K562 (cell line): ENCODE data around the gene COPS9. TPM values are rescaled to one million over a fixed set of nuclear protein-coding genes. Genes with fewer than 3 reads are reported as not detected.

ENCODE experiments used
- ATAC-seq: fragments of 200-7000 bp; cut with Tn5 transposase; 3 replicates; pipeline ENCODE4 v1.9.1; 2020; ENCODE audit warnings: moderate library complexity
- BruUV-seq: library from RNA; stranded (reverse); fragments of 400-500 nt; replicated peaks from 2 replicates; lab custom pipeline; 2021; lab: Mats Ljungman, UMichigan
- CTCF ChIA-PET: fragments of 300-600 bp; formaldehyde crosslinking; extraction: SDS; loops from one replicate; lab custom pipeline; 2021; ENCODE audit warnings: low intra/inter-chr PET ratio; lab: Yijun Ruan, JAX
- POLR2A ChIA-PET: fragments of 300-600, 350-650 bp; sonication (Branson Sonifier 250); formaldehyde crosslinking; extraction: SDS; loops from one replicate; lab custom pipeline; 2021; ENCODE audit warnings: antibody characterized with exemption, inconsistent platforms; lab: Yijun Ruan, JAX
- DNase-seq, 4 experiments: peaks; one replicate each; pipeline versions ENCODE4 v3.0.0 to v3.0.0-alpha.2; 2011 to 2018; ENCODE audit warnings: low spot score in 3 of 4, mixed read lengths in 3 of 4; ENCODE audit errors: extremely low read depth in 1 of 4
- FAIRE-seq: peaks from 2 replicates; lab custom pipeline; 2011; peaks lifted over from hg19 to GRCh38; lab: Jason Lieb, UNC
- H2AFZ ChIP-seq: 2 replicates; pipeline ENCODE4 v1.6.0; 2011; ENCODE audit warnings: low read depth, low read length, control low read depth, inconsistent platforms
- H3K27ac ChIP-seq: fragments of 200-600 bp; 3 replicates; pipeline ENCODE4 v1.8.0; 2011; ENCODE audit warnings: low read depth, mild to moderate bottlenecking, control low read depth, inconsistent platforms, low read length, moderate library complexity, mixed read lengths; ENCODE audit errors: extremely low read depth
- H3K27me3 ChIP-seq, 2 experiments: fragments of 300-600 bp in 1 of 2; 2 replicates in 1 of 2; 3 replicates in 1 of 2; pipeline versions ENCODE4 v1.6.0 to v1.8.0; 2011; ENCODE audit warnings: inconsistent platforms in 2 of 2, low read length in 2 of 2, mild to moderate bottlenecking in 1 of 2, mixed read lengths in 1 of 2, moderate library complexity in 1 of 2; ENCODE audit not compliant: control insufficient read depth in 2 of 2, insufficient read depth in 2 of 2
- H3K36me3 ChIP-seq: fragments of 300-600 bp; 3 replicates; pipeline ENCODE4 v1.8.0; 2011; ENCODE audit warnings: mild to moderate bottlenecking, low read length, inconsistent platforms; ENCODE audit not compliant: control insufficient read depth, insufficient read depth
- H3K4me1 ChIP-seq, 2 experiments: fragments of 200-600 bp in 1 of 2; replicated peaks in 1 of 2; 2 replicates in 1 of 2; 3 replicates in 1 of 2; pipeline versions ENCODE4 v1.5.1 to v1.8.0; 2011; ENCODE audit warnings: inconsistent platforms in 2 of 2, low read length in 2 of 2, mild to moderate bottlenecking in 1 of 2, mixed read lengths in 1 of 2, moderate library complexity in 1 of 2; ENCODE audit not compliant: control insufficient read depth in 2 of 2, insufficient read depth in 2 of 2
- H3K4me2 ChIP-seq: 2 replicates; pipeline ENCODE4 v1.6.1; 2011; ENCODE audit warnings: low read length, control low read depth, inconsistent platforms, mixed read lengths; ENCODE audit not compliant: insufficient read depth
- H3K4me3 ChIP-seq: fragments of 200-600 bp; sonication (generic), shearing (Covaris generic); 2 replicates; pipeline ENCODE4 v1.5.1; 2016; ENCODE audit warnings: control low read depth, inconsistent platforms
- H3K79me2 ChIP-seq: fragments of 200-600 bp; 3 replicates; pipeline ENCODE4 v1.8.0; 2011; ENCODE audit warnings: low read length, inconsistent platforms; ENCODE audit not compliant: control insufficient read depth, insufficient read depth
- H3K9ac ChIP-seq, 2 experiments: 2 replicates each; pipeline versions ENCODE4 v1.6.0 to v1.6.1; 2011; ENCODE audit warnings: low read depth in 2 of 2, low read length in 2 of 2, control low read depth in 1 of 2, inconsistent platforms in 1 of 2, mild to moderate bottlenecking in 1 of 2, mixed read lengths in 1 of 2; ENCODE audit not compliant: insufficient read depth in 1 of 2
- H3K9me1 ChIP-seq: one replicate; pipeline ENCODE4 v1.6.0; 2011; ENCODE audit warnings: inconsistent platforms, mild to moderate bottlenecking, low read length, moderate library complexity; ENCODE audit not compliant: control insufficient read depth, insufficient read depth
- H3K9me3 ChIP-seq: replicated peaks from 2 replicates; pipeline ENCODE4 v1.5.1; 2011; ENCODE audit warnings: low read depth, low read length, inconsistent platforms; ENCODE audit not compliant: control insufficient read depth, insufficient read depth
- H4K20me1 ChIP-seq: replicated peaks from 2 replicates; pipeline ENCODE4 v1.6.1; 2011; ENCODE audit warnings: low read length, inconsistent platforms, mixed read lengths; ENCODE audit not compliant: control insufficient read depth, insufficient read depth
- CBX2 ChIP-seq: fragments of 200-600 bp; sonication (generic); IDR thresholded peaks from one replicate; pipeline ENCODE4 v1.6.1; 2012; ENCODE audit warnings: mild to moderate bottlenecking, low read length, inconsistent platforms; ENCODE audit not compliant: insufficient read depth, poor library complexity, severe bottlenecking
- CEBPB ChIP-seq: fragments of 450-650 bp; IDR thresholded peaks from 2 replicates; pipeline ENCODE4 v1.6.1; 2016; ENCODE audit warnings: missing genetic modification characterization, missing compliant biosample characterization
- FOXM1 ChIP-seq, 2 experiments: fragments of 450-650 bp in 1 of 2; sonication (generic) in 1 of 2; formaldehyde crosslinking in 1 of 2; IDR thresholded peaks; 2 replicates each; pipeline versions ENCODE4 v1.6.1 to v1.9.0; 2017 to 2022; ENCODE audit warnings: low read depth in 2 of 2, mild to moderate bottlenecking in 2 of 2, missing genetic modification reagents in 1 of 2, moderate library complexity in 1 of 2
- FOXP1 ChIP-seq: sonication (generic); formaldehyde crosslinking; IDR thresholded peaks from 2 replicates; pipeline ENCODE4 v1.8.0; 2022; ENCODE audit warnings: mild to moderate bottlenecking, missing genetic modification reagents
- GMEB1 ChIP-seq: fragments of 250-450 bp; sonication (Bioruptor Pico); IDR thresholded peaks from 2 replicates; pipeline ENCODE4 v1.4.0; 2020; ENCODE audit warnings: mild to moderate bottlenecking
- MBD1 ChIP-seq: fragments of 250-450 bp; sonication (Bioruptor Pico); IDR thresholded peaks from 2 replicates; pipeline ENCODE4 v1.8.0; 2022; ENCODE audit warnings: inconsistent platforms
- OTX1 ChIP-seq: fragments of 450-650 bp; formaldehyde crosslinking; IDR thresholded peaks from 2 replicates; pipeline ENCODE4 v1.4.0; 2022; ENCODE audit warnings: mild to moderate bottlenecking
- PKNOX1 ChIP-seq: fragments of 450-650 bp; IDR thresholded peaks from 2 replicates; pipeline ENCODE4 v1.6.1; 2016
- RBM25 ChIP-seq: fragments of 200-400 bp; formaldehyde crosslinking; IDR thresholded peaks from 2 replicates; pipeline ENCODE4 v1.6.1; 2018; ENCODE audit warnings: low read length, low read depth, moderate library complexity; ENCODE audit not compliant: severe bottlenecking
- RHOXF2B ChIP-seq: fragments of 250-450 bp; sonication (Bioruptor Pico); conservative IDR thresholded peaks from 2 replicates; pipeline ENCODE4 v1.5.1; 2021
- TFAM ChIP-seq: fragments of 250-450 bp; sonication (Bioruptor Pico); conservative IDR thresholded peaks from 2 replicates; pipeline ENCODE4 v1.5.0; 2021; ENCODE audit warnings: mild to moderate bottlenecking, moderate library complexity
- TSC22D4 ChIP-seq: fragments of 450-650 bp; IDR thresholded peaks from 2 replicates; pipeline ENCODE4 v1.6.1; 2016; ENCODE audit warnings: missing genetic modification characterization, missing biosample characterization, control low read depth
- WGBS: fragments of 100-300 bp; shearing (Covaris generic); methylation state at CpG from one replicate; pipeline ENCODE4 v1.1.6; 2016; ENCODE audit warnings: low coverage, mixed read lengths; ENCODE audit not compliant: insufficient coverage; ENCODE audit errors: missing lambda C conversion rate; 5-methylcytosine and 5-hydroxymethylcytosine counted together
- in situ Hi-C: fragments of 300-500 bp; cut with MboI; formaldehyde crosslinking; loops from 4 replicates; pipeline ENCODE4 v1.15.0; 2018; ENCODE audit warnings: inconsistent platforms, mixed read lengths
- intact Hi-C: fragments of 100-400 bp; cut with micrococcal nuclease; formaldehyde crosslinking; loops from 2 replicates; pipeline ENCODE4 v1.14.2; 2022
- polyA plus RNA-seq, 8 experiments: library from polyadenylated mRNA; depleted of rRNA in 4 of 8; stranded (reverse) in 5 of 8; unstranded in 3 of 8; fragments of >200 nt; fragmentation: Nextera tagmentation in 2 of 8; fragmentation: Illumina TruSeq in 1 of 8; extraction: Ambion mirVana in 2 of 8; extraction: Trizol in 1 of 8; gene quantifications; 2 replicates each; pipeline versions ENCODE4 v1.2.1 to v1.2.3, GENCODE V29; 2011 to 2014; ENCODE audit warnings: inconsistent platforms in 1 of 8, missing spikeins in 1 of 8
- total RNA-seq, 7 experiments: library from RNA; depleted of rRNA in 6 of 7; stranded (reverse); fragments of >200 nt in 6 of 7; fragmentation: Illumina TruSeq in 2 of 7; extraction: Trizol in 2 of 7; gene quantifications; 2 replicates each; pipeline versions ENCODE4 v1.2.1 to v1.2.3, GENCODE V29; 2011 to 2021; ENCODE audit warnings: low replicate concordance in 1 of 7

COPS9 gene
- total and polyA plus RNA-seq, 9 of the 15 experiments (the other 6 are each of a cell fraction or from before 2014, with no cell fraction given) = 55.0 to 281 (median 99.9) TPM

GRCh38 chr2:240162032-240162431 is 25.9 kb upstream of the COPS9 start:
- H3K9me3 ChIP-seq = no peaks in the 10 kb centered on the region
- ATAC-seq = no peak
- H3K4me3 ChIP-seq = no peak overlapping the region
- CTCF ChIA-PET = no interaction called here
- no TSS peak for BruUV-seq
- H3K79me2 ChIP-seq = no peaks in the 10 kb centered on the region
- no peak overlapping the region for H3K9ac ChIP-seq
- no peak for FAIRE-seq
- H3K4me2 ChIP-seq = no peak overlapping the region
- DNase-seq = no peak
- 0% methylated on average over 5 of the region's 5 CpGs for WGBS
- TF ChIP-seq PKNOX1 (no peak), FOXP1 (no peak), MBD1 (CRISPR knock-in tag) (no peak), CBX2 (no peak), RHOXF2B (CRISPR knock-in tag) (no peak), TFAM (CRISPR knock-in tag) (no peak), CEBPB (tag) (no peak), RBM25 (no peak), FOXM1 (IDR thresholded peaks at IDR 0.05; ENCODE audit: low read depth) (no peak), FOXM1 (CRISPR knock-in tag; IDR thresholded peaks at IDR 0.05; ENCODE audit: low read depth) (no peak), OTX1 (CRISPR knock-in tag) (no peak), GMEB1 (CRISPR knock-in tag) (no peak), TSC22D4 (tag) (no peak)
- TF ChIP-seq, all 486 proteins: peak for 0
- in situ Hi-C loops (no loop called here), intact Hi-C loops (no loop called here)
- Histone ChIP-seq H3K36me3 (no peaks in the 10 kb centered on the region), H3K9me1 (peaks cover 2% of the 10 kb centered on the region), H3K27ac (no peak overlapping the region), H3K4me1 (no peaks in the 10 kb centered on the region), H4K20me1 (no peaks in the 10 kb centered on the region), H3K27me3 (peaks cover 0 to 26% of the 10 kb centered on the region in 2 experiments; a peak in 2 of 5 replicates), H2AFZ (no peak overlapping the region)
- POLR2A ChIA-PET = no interaction called here
